ENCODE data around the gene ACRBP.

ACRBP gene

DNA sequence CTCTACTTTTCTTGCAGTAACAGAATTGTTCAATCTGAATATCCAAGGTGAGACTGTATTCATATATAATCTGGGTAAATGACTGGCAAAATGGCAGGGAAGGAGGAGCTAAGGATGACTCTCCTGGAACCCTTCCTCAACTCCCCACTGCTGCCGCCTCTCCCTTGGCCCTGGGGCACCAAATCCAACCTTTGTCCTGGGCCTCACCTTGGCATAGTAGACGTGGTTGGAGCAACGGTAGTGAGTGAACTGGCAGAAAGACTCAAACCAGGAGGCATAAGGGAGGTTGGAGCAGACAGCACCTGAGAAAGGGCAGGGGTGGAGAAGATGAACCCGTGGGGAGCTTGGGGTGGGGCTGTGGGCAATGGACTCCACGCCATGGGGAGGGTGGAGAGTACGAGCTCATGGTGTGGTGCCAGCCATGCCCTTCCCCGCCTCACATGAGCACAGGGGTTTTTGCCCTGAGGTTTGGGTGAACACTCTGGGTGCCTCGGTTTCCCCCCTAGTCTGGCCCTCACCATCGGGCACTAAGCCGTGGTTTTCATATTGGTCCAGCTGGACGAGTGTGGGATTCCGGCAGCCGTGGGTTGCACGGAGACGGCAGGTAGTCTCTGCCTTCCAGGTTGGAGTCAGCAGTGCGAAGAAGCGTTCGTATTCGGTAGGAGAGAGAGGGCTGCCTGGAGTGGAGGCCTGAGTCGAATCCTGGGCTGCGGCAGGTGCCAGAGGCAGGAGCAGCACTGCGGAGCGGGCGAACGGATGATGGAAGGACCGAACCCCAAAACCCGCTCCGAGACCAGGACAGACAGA lies 753 bp downstream of the ACRBP start:
- no peak for DNase-seq (ENCODE audit: low spot score)

DNA sequence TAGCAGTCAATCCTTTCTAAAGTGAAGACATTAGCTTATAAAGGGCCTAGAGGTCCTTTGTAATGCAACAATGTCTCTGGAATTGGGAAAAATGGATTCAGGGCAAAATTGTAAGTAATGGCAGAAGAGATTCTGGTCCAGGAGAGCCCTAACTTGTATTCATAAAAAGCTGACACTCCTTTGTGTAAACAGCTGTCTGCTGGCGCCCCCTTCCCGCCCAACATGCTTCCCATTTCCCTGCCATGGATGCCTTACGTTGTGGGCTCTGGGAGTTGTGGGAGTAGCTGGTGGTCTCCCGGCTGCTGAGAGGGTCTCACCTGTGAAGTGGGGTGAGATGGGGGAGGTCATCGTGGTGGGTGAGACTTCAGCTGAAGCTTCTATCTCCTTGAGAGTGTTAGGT lies 2.3 kb downstream of the ACRBP start:
- DNase-seq (ENCODE audit: low spot score): no peak

DNA sequence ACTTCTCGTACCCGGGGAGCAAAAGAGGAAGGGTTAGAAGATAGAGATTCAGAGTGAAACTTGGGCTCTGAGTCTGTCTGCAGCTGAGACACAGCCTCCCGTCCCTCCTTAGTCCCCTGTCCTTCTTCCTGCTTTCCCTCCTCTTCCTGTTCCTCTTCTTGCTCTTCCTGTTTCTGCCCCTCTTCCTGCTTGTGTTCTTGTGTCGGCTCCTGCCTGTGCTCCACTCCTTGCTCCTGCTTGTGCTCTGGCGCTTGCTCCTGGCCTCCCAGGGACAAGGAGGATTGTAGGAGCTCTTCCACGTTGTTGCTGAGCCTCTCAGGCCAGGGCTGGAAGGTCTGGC lies 3.0 kb downstream of the ACRBP start:
- DNase-seq (ENCODE audit: low spot score): no peak

- DNase-seq (ENCODE audit: low spot score): no peak
Observed at GRCh38 chr12:6643569-6644256, 3.5 kb downstream of the ACRBP start.

DNA sequence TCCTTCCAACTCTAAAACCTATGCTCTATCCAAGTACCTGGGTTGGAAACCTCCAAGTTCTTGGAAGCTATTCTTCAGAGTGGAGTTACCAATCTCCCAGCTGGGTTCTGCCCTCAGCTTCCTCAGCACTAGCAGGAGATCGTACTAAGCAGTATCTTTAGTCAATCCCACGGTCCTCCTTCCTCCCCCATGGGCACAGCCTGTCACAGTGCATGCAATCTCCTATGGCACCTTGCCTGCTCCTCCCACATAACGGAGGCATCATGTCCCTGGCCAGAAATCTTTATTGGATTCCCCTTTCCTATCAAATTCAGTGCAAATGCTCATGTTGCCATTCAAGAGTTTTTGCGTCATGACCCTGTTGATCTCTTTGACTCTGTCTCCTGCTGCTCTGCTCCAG lies 6.1 kb downstream of the ACRBP start:
- no peak for DNase-seq (ENCODE audit: low spot score)

- no peak for DNase-seq (ENCODE audit: low spot score)
Observed at GRCh38 chr12:6640497-6640896, 6.7 kb downstream of the ACRBP start.

GRCh38 chr12:6639151-6639801 lies 8.0 kb downstream of the ACRBP start:
- no peak for DNase-seq (ENCODE audit: low spot score)

DNA sequence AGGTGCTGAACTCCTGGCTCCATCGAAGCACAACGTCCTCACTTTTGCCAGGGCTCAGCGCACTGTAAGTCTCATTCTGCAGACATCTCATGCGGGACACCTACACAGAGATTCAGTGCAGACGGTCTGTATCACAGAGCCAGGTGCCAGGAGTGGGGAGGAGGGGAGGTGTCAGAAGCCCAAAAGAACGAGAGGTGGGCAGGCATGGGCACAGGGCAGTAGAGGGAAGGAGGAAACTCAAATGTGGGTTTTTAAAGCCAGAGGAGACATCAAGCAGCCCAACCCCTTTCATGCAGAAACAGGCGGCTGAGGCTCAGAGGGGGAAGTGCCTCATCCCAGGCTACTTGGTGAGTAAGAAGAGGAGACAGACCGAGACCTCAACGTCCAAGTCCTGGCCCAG lies 8.9 kb downstream of the ACRBP start:
- DNase-seq (ENCODE audit: low spot score): no peak

DNA sequence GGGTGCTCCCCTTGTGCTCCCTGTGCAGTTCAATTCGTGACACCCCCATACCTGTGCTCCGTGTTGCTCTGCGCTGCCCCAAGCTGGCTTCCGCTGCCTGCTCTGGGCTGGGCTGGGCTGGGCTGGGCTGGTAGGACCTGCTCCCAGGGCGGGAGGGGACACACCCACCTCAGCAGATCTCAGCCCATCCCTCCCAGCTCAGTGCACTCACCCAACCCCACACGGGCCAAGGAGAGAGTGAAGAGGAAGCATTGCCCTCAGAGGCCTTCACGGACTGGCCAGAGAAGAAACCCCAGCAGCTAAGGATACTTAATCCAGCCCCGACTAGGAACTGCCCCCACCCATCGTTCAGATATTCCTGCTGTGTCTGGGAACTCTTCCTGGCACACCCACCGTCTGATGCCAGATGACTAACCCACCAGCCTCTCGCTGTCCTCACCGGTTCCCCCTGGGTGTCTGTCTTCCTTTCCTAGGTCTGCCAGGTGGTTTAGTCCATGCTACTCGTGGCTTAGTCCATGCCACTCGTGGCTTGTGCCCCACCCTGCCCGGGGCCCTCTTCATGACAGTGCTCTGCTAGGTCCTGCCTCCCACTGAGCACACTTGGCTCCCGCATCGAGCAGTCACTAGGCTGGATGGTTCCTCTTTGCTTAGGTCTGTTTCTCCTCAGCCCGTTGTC lies 11.2 kb downstream of the ACRBP start, which contains the start of gene LPAR5:
Gene LPAR5, minus strand, starts transcription at position 104 of the 676 bp plus-strand sequence. CDS start 14,711 bp downstream, outside the sequence.
- DNase-seq (ENCODE audit: low spot score): no peak

DNA sequence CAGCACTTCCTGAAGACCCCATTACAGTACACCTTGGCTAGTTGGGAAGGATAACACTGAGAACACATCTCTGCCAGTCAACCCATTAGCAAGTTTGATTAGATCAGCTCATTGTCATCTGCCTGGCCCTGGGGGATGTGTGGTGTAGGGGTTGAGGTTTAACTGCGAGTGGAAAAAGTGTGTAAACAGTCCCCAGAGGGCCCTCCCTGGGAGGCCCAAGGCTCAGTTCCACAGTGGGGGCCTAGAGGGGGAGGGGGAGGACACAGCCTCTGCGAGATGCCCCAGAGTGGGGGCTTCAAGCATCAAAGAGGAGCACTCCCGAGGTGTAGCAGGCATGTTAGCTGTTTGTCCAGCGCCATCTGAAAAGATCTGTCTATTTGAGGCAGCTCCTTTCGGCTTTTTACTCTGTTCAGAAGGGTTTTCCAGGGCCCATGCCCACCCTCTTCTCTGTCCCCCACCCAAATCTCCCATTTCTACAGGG lies 11.8 kb downstream of the ACRBP start:
- DNase-seq (ENCODE audit: low spot score): no peak

DNA sequence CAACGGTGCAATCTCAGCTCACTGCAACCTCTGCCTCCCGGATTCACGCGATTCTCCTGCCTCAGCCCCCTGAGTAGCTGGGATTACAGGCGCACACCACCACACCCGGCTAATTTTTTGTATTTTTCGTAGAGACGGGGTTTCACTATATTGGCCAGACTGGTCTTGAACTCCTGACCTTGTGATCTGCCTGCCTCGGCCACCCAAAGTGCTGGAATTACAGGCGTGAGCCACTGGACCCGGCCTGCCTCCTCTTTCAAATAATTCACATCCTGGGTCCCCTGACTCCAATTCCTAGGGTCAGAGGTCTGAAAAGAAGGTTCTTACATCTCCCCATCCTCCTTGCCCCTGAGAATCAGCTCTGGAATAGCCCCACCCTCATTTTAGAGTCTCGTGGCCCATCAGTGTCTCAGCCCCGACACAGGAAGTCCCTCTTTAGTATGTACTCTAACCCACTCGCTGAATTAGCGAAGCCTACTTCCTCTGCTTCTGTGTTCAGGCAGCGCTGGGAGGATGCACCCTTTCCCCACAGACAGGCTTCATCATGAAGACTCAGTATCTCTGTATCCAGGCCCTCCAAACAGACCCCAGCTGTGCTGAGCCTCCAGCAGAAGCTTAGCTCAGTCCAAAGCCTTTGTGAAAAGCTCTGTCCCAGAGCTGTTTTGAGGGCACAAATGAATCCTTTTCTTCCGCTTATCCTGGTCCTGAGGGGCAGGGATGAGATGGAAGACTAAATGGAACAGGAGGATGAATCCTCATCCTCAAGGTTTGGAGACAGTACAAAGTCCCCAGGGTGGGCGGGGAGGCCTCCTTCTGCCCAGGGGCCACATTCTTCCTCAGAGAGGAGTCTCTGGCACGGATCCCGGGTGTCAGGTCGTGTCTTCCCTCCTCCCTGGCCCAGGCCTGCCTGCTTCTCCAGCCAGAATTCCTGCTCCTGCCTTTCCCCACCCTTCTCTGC lies 14.9 kb downstream of the ACRBP start:
- no peak for DNase-seq (ENCODE audit: low spot score)

DNA sequence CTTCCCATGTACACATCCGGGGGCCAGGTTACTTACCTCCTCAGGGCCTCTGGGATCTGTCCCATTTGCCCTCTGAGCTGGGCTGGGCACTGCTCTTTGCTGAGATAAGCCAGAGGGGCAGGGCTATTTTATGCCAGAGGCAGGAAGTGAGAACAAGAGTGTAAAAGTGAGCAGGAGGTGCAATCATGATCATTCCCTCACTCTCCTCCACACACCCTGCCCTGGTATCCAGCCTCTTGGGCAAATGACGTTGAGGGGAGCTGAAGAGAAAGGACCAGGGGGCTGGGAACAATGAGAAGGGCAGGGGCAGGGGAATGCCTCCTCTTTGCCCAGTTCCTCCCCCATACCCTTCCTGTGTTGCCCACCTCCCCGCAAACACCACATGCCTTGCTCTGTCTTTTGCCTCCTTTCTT lies 15.7 kb downstream of the ACRBP start:
- no peak for DNase-seq (ENCODE audit: low spot score)

DNA sequence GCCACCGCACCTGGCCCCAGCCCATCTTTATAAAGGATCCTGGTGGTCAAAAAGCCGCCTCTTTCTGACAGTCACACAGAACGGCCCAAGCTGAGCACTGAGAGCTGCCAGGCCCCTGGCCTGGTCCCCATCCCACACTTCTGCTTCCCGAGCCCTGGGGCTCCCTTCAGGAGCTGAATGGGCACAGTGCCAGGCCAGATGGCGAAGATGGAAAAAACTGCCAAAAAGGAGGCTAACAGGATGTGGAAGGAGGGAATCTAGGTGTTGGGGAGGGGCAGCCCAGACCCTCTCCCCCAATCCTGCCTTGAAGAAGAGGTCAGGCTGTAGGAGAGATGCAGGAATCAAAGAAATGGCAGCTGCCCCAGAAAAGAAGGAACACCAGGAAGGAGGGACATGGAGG lies 16.5 kb downstream of the ACRBP start:
- DNase-seq (ENCODE audit: low spot score): no peak

- no peak for DNase-seq (ENCODE audit: low spot score)
Observed at GRCh38 chr12:6627616-6628015, 19.6 kb downstream of the ACRBP start.

- no peak for DNase-seq (ENCODE audit: low spot score)
Observed at GRCh38 chr12:6626654-6627283, 20.5 kb downstream of the ACRBP start.

GRCh38 chr12:6620885-6621274 lies 26.4 kb downstream of the ACRBP start:
- DNase-seq (ENCODE audit: low spot score): no peak

DNA sequence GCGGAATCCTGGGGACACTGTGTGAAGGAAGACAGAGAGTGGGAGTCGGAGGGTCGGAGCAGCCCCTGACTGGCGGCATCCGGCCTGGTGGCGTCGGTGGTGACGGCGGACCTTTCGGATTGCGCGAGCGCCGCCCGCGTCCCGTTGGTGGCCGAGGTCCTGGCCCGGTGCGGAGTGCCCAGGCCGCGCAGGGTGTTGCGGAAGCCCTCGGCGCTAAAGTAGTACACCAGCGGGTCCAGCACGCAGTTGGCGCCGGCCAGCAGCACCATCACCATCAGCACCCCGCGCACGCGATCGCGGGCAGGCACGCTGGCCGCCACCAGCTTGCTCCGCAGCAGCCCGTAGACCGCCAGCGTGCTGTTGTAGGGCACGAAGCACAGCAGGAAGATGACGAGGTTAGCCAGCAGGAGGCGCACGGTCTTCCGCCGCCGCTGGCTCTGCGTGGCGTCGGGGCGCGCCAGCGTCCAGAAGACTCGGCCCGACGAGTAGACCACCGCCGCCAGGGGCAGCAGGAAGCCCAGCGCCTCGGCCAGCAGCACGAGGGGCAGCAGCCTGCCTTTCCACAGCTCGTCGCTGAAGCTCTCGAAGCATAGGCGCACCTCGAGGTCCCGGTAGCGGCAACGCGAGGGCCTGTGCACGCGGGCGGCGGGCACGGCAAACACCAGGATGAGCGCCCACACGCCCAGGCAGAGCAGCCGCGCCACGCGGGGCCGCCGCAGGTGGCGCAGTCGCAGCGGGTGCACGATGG lies 26.9 kb downstream of the ACRBP start:
- no peak for DNase-seq (ENCODE audit: low spot score)

DNA sequence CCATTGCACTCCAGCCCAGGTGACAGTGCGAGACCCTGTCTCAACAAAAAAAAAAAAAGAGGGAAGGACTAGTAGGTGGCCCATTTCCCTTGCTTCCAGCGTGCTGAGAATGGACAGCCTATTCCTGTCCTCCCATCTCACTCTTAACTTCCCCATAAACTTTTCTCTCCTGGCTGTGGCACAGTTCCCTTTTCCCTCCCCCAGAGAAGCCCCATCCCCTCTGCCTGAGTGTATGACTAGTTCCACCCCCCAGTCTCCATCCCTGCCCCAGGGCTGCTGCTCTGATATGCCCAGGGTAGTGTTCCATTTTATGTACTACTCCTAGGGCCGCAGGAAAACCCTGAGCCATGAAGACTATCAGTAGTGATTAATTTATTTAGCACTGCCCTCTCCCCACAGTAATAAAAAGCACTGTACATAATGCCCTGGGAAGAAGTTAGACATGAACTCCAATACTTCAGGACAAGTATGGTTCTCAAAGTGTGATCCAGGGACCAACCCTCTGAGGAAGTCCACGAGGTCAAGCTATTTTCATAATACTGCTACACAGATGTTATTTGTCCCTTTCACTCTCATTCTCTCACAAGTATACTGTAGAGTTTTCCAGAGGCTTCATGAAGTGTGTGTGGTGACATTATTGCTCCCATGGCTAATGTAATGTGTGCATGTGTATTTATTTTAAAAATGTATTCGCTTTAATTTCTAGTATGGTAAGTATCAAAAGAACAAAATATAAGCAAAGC lies 28.6 kb downstream of the ACRBP start:
- no peak for DNase-seq (ENCODE audit: low spot score)

DNA sequence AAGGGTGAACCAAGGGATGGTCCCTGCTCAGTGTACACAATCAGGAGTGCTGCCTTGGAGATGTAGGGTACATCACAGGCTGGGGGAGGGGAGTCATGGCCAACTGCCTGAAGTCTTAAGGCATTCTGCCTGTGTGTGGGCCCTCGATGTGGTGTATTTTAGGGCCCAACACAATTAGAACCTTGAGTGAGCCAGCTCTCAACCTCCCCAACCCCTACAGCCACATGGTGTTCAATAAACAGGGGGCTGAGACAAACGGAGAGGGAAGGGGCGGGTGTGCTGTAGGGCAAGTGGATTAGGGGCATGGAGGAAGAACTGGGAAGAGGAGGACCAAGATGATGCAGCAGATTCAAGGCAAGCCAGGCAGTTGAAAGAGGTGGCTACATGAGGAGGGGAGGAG lies 31.4 kb downstream of the ACRBP start:
- DNase-seq (ENCODE audit: low spot score): no peak
